Measurements from ENCODE around the gene CEP83.

- TF ChIP-seq CTCF (IDR thresholded peaks at IDR 0.05; ENCODE audit: insufficient read depth, low read length), result no peak
- no peak for TF ChIP-seq GABPA (IDR thresholded peaks at IDR 0.05; ENCODE audit: low read depth)
Measured at GRCh38 chr12:94504386-94504785, 44.7 kb upstream of the CEP83 start.
